Measurements from ENCODE around the gene GABRA6. TPM values are rescaled to one million over a fixed set of nuclear protein-coding genes. Genes with fewer than 3 reads are reported as not detected.
A peak's percentile ranks its signal among the peaks of the same experiment; 100 is the strongest.
"Not testable (repeated sequence)": the region's sequence is repeated elsewhere in the genome, so short reads cannot be mapped to it uniquely, and the experiment has no call there.

The GABRA6 gene
- not detected for total RNA-seq
- long read RNA-seq, donor 1 = 0 reads
- long read RNA-seq, donor 2 = 0 reads

DNA sequence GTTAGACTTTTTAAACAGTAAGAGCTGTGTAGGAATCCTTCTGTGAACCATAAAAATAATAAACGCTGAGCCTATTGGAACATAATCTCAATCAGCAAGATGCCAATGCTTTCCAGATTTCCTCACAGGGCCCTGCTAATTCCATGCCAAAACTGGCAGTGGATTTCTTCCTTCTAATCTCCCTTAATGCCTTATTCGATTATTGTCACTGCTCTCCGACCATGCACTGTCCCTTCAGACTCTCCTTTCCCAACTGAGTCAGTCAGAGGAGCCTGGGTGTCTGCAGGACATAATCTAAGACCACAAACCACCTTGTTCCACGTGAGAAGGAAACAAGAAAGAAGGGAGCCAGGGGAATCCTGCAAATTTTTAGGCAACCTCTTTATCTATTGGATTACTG lies at the start of gene GABRA6:
Gene GABRA6, plus strand, starts transcription at position 261 of the 400 bp plus-strand sequence. CDS start 269 bp downstream, outside the sequence.
- DNase-seq (no peak), ATAC-seq (no peak)
- no peaks in the 10 kb centered on the region for H3K36me3 ChIP-seq (ENCODE audit: low read depth)
- no peaks in the 10 kb centered on the region for H3K9me3 ChIP-seq
- H3K4me1 ChIP-seq (ENCODE audit: low read depth) = no peaks in the 10 kb centered on the region
- TF ChIP-seq, protein P1, sequence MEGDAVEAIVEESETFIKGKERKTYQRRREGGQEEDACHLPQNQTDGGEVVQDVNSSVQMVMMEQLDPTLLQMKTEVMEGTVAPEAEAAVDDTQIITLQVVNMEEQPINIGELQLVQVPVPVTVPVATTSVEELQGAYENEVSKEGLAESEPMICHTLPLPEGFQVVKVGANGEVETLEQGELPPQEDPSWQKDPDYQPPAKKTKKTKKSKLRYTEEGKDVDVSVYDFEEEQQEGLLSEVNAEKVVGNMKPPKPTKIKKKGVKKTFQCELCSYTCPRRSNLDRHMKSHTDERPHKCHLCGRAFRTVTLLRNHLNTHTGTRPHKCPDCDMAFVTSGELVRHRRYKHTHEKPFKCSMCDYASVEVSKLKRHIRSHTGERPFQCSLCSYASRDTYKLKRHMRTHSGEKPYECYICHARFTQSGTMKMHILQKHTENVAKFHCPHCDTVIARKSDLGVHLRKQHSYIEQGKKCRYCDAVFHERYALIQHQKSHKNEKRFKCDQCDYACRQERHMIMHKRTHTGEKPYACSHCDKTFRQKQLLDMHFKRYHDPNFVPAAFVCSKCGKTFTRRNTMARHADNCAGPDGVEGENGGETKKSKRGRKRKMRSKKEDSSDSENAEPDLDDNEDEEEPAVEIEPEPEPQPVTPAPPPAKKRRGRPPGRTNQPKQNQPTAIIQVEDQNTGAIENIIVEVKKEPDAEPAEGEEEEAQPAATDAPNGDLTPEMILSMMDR (IDR thresholded peaks at IDR 0.05) = no peak
- H3K4me3 ChIP-seq = no peak within 1 kb of the TSS
- intact Hi-C loops (cut with DNase I, micrococcal nuclease) = no loop called here

DNA sequence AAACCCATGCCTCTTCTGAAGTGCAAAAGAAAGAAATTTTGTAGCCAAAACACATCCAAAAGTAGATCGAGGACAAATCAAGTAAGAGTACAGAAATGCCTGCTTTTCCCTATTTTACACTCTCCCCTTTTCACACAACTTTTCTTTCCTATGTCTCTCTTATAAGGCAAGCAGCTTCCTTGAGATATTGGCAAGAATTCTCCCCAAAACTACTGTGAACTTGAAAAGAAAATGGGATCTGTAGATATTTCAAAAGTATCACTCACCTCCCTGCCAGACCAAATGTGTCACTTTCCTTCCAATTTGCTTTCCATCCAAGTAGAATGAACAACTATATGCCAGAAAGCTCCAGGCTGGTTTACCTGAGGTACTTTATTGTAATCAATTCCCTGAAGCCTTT lies 47.9 kb upstream of the GABRA6 start:
- Histone ChIP-seq H3K36me3 (ENCODE audit: low read depth) (no peaks in the 10 kb centered on the region), H3K4me1 (ENCODE audit: low read depth) (no peaks in the 10 kb centered on the region), H3K4me3 (no peak overlapping the region), H3K9me3 (no peaks in the 10 kb centered on the region)
- DNase-seq = no peak
- TF ChIP-seq, protein P1 (IDR thresholded peaks at IDR 0.05) = no peak
- ATAC-seq = no peak
- intact Hi-C loops (cut with DNase I, micrococcal nuclease) = no loop called here

DNA sequence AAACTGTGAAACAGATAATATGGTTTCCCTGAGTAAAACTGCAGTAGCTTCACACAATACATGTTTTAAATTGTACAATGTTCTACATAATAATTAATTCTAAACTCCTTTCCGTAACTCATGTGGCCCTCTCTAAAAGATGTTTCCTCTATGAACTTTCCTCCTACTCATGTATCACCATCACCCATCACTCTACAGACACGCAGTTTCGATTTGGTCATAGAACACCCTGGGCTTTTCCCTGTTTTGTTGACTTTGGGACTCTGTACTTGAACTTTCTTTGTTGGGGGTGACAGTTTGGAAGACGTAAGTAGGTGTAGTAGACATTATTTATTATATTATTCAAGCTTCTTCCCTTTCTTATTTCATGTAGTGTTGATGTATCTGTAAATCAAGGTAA lies 44.1 kb upstream of the GABRA6 start:
- Histone ChIP-seq H3K36me3 (ENCODE audit: low read depth) (no peaks in the 10 kb centered on the region), H3K4me1 (ENCODE audit: low read depth) (no peaks in the 10 kb centered on the region), H3K4me3 (no peak overlapping the region), H3K9me3 (no peaks in the 10 kb centered on the region)
- intact Hi-C loops (cut with DNase I, micrococcal nuclease) = no loop called here
- ATAC-seq = no peak
- TF ChIP-seq, protein P1 (IDR thresholded peaks at IDR 0.05) = no peak
- no peak for DNase-seq

DNA sequence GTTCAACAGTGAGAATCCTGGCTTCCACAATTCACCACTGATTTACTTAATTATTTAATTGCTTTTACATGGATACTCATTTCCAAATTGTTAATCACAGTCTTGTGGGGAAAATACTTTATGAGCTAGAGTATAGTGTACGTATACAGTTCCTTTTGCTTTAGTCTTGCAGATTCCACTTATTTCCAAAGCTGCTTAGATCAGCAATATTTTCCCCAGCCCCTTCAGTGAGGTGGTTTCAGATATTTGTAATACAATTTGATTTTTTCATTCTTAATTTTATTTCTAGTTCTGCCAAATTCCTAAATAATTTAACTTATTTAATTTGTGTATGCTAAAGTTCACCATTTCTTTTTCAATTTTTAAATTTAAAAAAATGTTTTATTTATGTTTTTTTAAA lies 40.3 kb upstream of the GABRA6 start:
- Histone ChIP-seq H3K4me1 (ENCODE audit: low read depth) (no peaks in the 10 kb centered on the region), H3K4me3 (no peak overlapping the region), H3K9me3 (no peaks in the 10 kb centered on the region), H3K36me3 (ENCODE audit: low read depth) (no peaks in the 10 kb centered on the region)
- intact Hi-C loops (cut with DNase I, micrococcal nuclease) = no loop called here
- DNase-seq = no peak
- TF ChIP-seq, protein P1 (IDR thresholded peaks at IDR 0.05) = no peak
- ATAC-seq = no peak

DNA sequence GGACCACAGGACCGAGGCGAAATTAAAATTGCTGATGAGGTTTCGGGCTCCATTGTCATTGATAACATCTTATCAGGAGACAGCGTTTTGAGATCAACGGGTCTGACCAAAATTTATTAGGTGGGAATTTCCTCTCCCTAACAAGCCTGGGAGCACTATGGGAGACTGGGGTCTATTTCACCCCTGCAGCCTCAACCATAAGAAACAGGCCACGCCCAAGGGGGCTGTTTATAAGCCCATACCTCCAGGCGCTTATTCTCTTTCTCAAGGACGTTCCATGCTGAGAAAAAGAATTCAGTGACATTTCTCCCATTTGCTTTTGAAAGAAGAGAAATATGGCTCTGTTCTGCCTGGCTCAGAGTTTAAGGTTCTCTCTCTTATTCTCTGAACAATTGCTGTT lies 33.6 kb upstream of the GABRA6 start:
- H3K4me1 ChIP-seq (ENCODE audit: low read depth); H3K4me3 ChIP-seq; H3K36me3 ChIP-seq (ENCODE audit: low read depth); H3K9me3 ChIP-seq; DNase-seq; intact Hi-C loops (cut with DNase I, micrococcal nuclease); ATAC-seq: not testable (repeated sequence)

DNA sequence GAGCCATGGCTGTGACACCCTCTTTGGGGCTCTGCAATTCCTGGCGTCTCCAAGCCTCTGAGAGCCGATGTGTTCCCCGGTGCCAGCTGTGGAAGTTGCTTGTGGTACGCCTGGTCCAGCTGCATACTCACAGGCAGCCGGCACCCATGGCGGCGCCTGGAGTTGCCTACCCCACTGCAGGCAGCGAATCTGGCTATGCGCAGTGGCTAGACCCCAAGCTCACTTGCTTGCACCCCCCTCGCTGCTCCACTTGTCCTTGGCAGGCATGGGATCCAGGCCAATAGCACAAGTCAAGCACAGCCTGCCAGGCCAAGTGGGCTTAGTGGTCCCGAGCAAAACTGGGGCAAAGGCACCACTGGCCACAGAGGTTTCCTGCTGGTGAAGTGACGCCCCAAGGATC lies 24.7 kb upstream of the GABRA6 start:
- Histone ChIP-seq H3K36me3 (ENCODE audit: low read depth) (no peaks in the 10 kb centered on the region), H3K4me1 (ENCODE audit: low read depth) (no peaks in the 10 kb centered on the region), H3K4me3 (no peak overlapping the region), H3K9me3 (no peaks in the 10 kb centered on the region)
- ATAC-seq (no peak), DNase-seq (peak in 1 of 3 donors; percentile 30)
- TF ChIP-seq, protein P1 (IDR thresholded peaks at IDR 0.05) = no peak
- intact Hi-C loops (cut with DNase I, micrococcal nuclease) = no loop called here
